Heart right ventricle (tissue), 16 donors: ENCODE results near the gene CLDN11. TPM values are rescaled to one million over a fixed set of nuclear protein-coding genes. Genes with fewer than 3 reads are reported as not detected.
A peak's percentile ranks its signal among the peaks of the same experiment; 100 is the strongest.

Source experiments
- ATAC-seq, 8 donors: fragments of 200-7000 bp; cut with Tn5 transposase; one replicate each; pipeline ENCODE4 v1.9.1; 2020; ENCODE audit warnings: mild to moderate bottlenecking in 8 of 8, moderate library complexity in 8 of 8, moderate number of reproducible peaks in 1 of 8
- DNase-seq, 2 donors: peaks; one replicate each; pipeline ENCODE4 v3.0.0-alpha.2; 2020
- H3K27ac ChIP-seq, 10 donors: fragments of 200-600 bp; sonication (generic) in 2 of 10; one replicate each; pipeline versions ENCODE4 v1.5.0 to v1.8.0; 2020 to 2022; ENCODE audit warnings: mild to moderate bottlenecking in 3 of 10
- H3K27me3 ChIP-seq, 7 donors: fragments of 200-600 bp; one replicate each; pipeline ENCODE4 v1.8.0; 2021 to 2022; ENCODE audit warnings: mild to moderate bottlenecking in 2 of 7
- H3K36me3 ChIP-seq, 9 donors: fragments of 200-600 bp; sonication (generic) in 1 of 9; one replicate each; pipeline versions ENCODE4 v1.5.0 to v1.8.0; 2020 to 2022; ENCODE audit warnings: mild to moderate bottlenecking in 2 of 9
- H3K4me1 ChIP-seq, 9 donors: fragments of 200-600 bp; sonication (generic) in 1 of 9; one replicate each; pipeline versions ENCODE4 v1.5.0 to v1.8.0; 2020 to 2022; ENCODE audit warnings: mild to moderate bottlenecking in 4 of 9
- H3K4me3 ChIP-seq, 10 donors: fragments of 200-600 bp; sonication (generic) in 2 of 10; one replicate each; pipeline versions ENCODE4 v1.5.0 to v1.8.0; 2020 to 2022; ENCODE audit warnings: mild to moderate bottlenecking in 7 of 10, moderate library complexity in 2 of 10
- H3K9me3 ChIP-seq, 11 donors: fragments of 200-600 bp in 10 of 11; sonication (generic) in 2 of 11; one replicate each; pipeline versions ENCODE4 v1.5.0 to v1.8.0; 2013 to 2022; ENCODE audit warnings: mild to moderate bottlenecking in 2 of 11, control low read depth in 1 of 11, moderate library complexity in 1 of 11
- CTCF ChIP-seq, 9 donors: fragments of 200-600 bp; sonication (generic) in 2 of 9; IDR thresholded peaks; one replicate each; pipeline versions ENCODE4 v1.5.0 to v1.8.0; 2021 to 2022; ENCODE audit warnings: antibody characterized with exemption in 9 of 9, mild to moderate bottlenecking in 5 of 9, moderate library complexity in 1 of 9
- WGBS, 2 donors: extraction: QIAGEN DNeasy Blood & Tissue Kit; methylation state at CpG; one replicate each; pipeline ENCODE4 v1.1.7; 2013; ENCODE audit warnings: inconsistent platforms in 1 of 2; 5-methylcytosine and 5-hydroxymethylcytosine counted together
- intact Hi-C, 10 donors: fragments of 100-400 bp; cut with DNase I; formaldehyde crosslinking; loops; one replicate each; pipeline versions ENCODE4 v1.11.1 to v1.14.2; 2022
- polyA plus RNA-seq, 2 donors: library from polyadenylated mRNA; stranded (reverse); fragments of 200-250 nt; gene quantifications; one replicate each; pipeline ENCODE4 v1.2.3, GENCODE V29; 2013
- total RNA-seq, 10 donors: library from RNA; stranded (reverse); fragmentation: NEBNext Ultra II Directional in 3 of 10; extraction: Animal tissue kit (Norgen Biotek cat#: 25700) in 3 of 10; gene quantifications; one replicate each; pipeline versions ENCODE4 v1.2.1 to v1.2.4, GENCODE V29; 2021 to 2023
- donor health status: Arrhythmogenic right ventricular cardiomyopathy.
- donor health status: ischemic (EF 13 %, LVEDD 7.1; RV severe dilation, severe dysfunction).
- donor health status: healthy with polysubstance abuse.
- donor health status: DM: no; HTN: yes; CAD: no.
- donor health status: DM: no; HTN: no; CAD: no.
- donor health status: ischemic (EF 25% LVEDD 6.9; RV normal size, moderate dysfunction).
- donor health status: ischemic (EF 25% LVEDD 5.7; RV mildly dilated, moderate dysfunction).
- donor health status: healthy.
- donor health status: DM: yes; HTN: yes; CAD: no.
- donor health status: Ischemic cardiomyopathy.
- donor health status: ischemic (EF 35%, LVEDD 5.7; RV mildly dilated, moderate dysfunction).
- donor health status: nonischemic (EF 11% LVEDD 7.7; RV severe dilation, severe dysfunction).
- donor health status: DM: yes; HTN: yes; CAD: no.
- donor health status: PGD.
- donor health status: ischemic (EF 29% LVEDD 5.4; RV normal size, mild dysfunction).
- donor health status: nonischemic (EF 23%, LVEDD 6.1; RV moderate dilation, normal function).

The CLDN11 gene
- total and polyA plus RNA-seq, 12 donors: 1.6 to 3.9 (median 2.8) TPM

- no peaks in the 10 kb centered on the region for H3K9me3 ChIP-seq
- WGBS, 2 donors: 56 to 60% methylated on average over 7 of the region's 7 CpGs
- no peak for TF ChIP-seq CTCF (IDR thresholded peaks at IDR 0.05)
- peaks cover 0 to 16% (median 0%) of the 10 kb centered on the region in 7 donors for H3K27me3 ChIP-seq
- intact Hi-C loops: no loop called here
- H3K4me1 ChIP-seq: peaks cover 0 to 3% (median 0%) of the 10 kb centered on the region in 9 donors
- no peaks in the 10 kb centered on the region for H3K36me3 ChIP-seq
- no peak overlapping the region for H3K27ac ChIP-seq
- ATAC-seq: no peak
- no peak for DNase-seq
- H3K4me3 ChIP-seq: no peak overlapping the region
Measured at GRCh38 chr3:170467571-170468147, 49.0 kb downstream of the CLDN11 start.

DNA sequence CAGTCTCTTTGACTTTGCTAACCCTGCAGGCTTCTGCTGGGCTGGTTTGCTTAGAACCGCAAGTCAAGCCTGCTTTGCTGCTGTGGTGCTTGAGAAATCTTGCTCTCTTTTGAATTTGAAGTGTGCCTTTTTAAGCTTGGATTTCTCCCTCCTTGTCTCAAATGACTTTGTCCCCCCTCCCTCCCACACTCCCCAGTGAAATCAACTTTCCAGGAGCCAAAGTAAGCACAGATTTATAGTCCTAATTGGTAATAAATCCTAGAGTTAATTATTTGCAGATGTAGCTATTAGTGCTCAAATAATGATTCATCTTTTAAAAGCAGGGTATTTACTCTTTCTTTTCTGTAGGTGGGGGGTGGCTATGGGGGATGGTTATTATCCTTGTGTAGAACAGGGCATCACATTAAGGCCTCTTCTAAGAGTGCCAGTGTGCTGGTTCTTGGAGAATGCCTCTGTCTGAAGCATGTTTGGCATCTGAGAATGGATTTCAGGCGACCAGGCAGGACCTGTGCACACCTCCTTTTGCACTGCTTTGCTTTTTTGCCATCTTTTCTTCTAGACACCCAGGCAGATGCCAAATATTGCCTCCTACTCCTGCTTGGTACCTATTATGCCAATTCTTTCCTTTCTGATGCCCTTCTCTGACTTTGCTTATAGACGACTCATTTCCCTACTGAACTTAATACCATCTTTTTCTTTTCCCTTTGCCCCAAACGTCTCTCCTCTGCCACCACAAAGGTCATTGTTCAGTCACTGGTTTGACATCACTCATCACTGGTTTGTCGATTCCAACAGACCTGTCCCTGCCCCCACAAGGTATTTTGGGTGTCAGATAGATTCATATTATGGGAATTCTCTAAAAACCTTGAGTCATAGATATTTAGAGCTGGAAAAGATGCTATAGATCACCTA, 50.7 kb downstream of the CLDN11 start:
- 65 to 70% methylated on average over 5 of the region's 5 CpGs for WGBS, 2 donors
- H3K27ac ChIP-seq: no peak overlapping the region
- DNase-seq (no peak), ATAC-seq (peak in 3 of 8 donors; percentile 8 to 28 (median 25))
- H3K9me3 ChIP-seq: no peaks in the 10 kb centered on the region
- no peaks in the 10 kb centered on the region for H3K36me3 ChIP-seq
- peaks cover 0 to 17% (median 0%) of the 10 kb centered on the region in 7 donors for H3K27me3 ChIP-seq
- peaks cover 0 to 3% (median 0%) of the 10 kb centered on the region in 9 donors for H3K4me1 ChIP-seq
- no peak for TF ChIP-seq CTCF (IDR thresholded peaks at IDR 0.05)
- intact Hi-C loops: no loop called here
- H3K4me3 ChIP-seq: no peak overlapping the region

DNA sequence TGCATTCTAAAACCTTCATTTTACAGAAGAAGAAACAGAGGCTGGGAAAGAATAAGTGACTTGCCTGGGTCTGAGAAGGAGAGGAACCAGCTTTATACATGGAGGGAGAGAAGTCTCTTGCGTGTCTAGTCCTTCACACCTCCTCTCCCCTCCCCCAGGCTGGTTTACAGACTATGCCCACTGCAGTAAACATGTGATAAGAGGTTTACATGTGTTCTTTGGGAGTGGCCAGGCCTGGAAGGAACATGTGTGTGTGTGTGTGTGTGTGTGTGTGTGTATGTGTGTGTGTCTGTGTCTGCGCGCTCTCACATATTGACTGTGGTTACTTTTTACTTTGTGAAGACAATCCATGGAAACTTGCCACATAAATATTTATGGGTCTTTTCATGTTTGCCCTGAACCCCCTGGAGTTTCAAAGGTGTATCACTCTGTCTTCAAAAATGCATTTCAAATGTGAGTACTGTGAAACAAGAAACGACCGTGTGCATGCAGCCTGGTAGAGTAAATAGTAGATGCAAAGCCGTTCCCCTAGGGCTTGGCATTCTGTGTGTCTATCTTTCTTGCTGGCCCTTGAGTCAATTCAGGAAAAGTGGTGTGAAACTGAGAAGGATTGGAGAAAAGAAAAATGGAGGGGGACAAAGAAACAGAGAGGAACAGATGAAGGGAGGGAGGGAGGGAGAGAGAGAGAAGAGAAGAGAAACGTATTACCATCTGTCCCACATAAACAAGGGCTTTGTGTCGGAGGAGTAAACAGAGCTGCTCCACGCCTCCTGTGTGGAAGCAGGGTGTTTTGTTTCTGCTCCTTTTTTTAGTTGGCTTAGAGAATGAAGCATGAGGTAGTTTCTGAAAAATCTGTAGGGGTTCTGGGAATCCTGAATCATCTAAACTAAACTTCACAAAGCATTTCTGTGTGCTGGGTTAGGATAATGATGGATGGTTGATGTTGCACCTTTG, 51.7 kb downstream of the CLDN11 start:
- ATAC-seq (peak in 1 of 8 donors; percentile 42), DNase-seq (no peak)
- intact Hi-C loops: no loop called here
- no peak for TF ChIP-seq CTCF (IDR thresholded peaks at IDR 0.05)
- H3K9me3 ChIP-seq: no peaks in the 10 kb centered on the region
- H3K27ac ChIP-seq: no peak overlapping the region
- H3K27me3 ChIP-seq: peaks cover 0 to 15% (median 0%) of the 10 kb centered on the region in 7 donors
- H3K4me1 ChIP-seq: peaks cover 0 to 3% (median 0%) of the 10 kb centered on the region in 9 donors
- no peaks in the 10 kb centered on the region for H3K36me3 ChIP-seq
- 57 to 66% methylated on average over 9 of the region's 9 CpGs for WGBS, 2 donors
- H3K4me3 ChIP-seq: no peak overlapping the region

DNA sequence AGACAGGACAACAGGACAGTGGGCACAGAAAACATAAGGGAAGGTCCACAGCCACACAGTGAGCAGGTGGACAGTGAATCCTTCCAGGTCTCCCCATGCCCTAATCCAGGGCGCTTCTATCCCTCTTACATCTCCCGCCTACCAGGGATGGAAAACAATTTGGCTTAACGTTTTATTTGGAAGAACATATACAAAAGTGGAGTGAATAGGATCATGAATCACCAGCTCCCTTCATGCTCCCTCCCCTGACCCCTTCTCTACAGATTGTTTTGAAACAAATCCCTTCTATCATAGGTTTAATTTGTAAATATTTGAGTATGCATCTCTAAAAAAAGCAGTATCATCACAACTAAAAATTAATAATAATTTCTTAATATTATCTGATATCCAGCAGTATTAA, 52.5 kb downstream of the CLDN11 start:
- H3K9me3 ChIP-seq: no peaks in the 10 kb centered on the region
- DNase-seq: no peak
- TF ChIP-seq CTCF (IDR thresholded peaks at IDR 0.05): no peak
- peaks cover 0 to 15% (median 0%) of the 10 kb centered on the region in 7 donors for H3K27me3 ChIP-seq
- peaks cover 0 to 3% (median 0%) of the 10 kb centered on the region in 9 donors for H3K4me1 ChIP-seq
- 70 to 72% methylated on average over 3 of the region's 3 CpGs for WGBS, 2 donors
- H3K4me3 ChIP-seq: no peak overlapping the region
- intact Hi-C loops: no loop called here
- no peak for ATAC-seq
- H3K27ac ChIP-seq: no peak overlapping the region
- no peaks in the 10 kb centered on the region for H3K36me3 ChIP-seq
